ENCODE results near the gene ARHGAP30.
"Not testable (repeated sequence)": the region's sequence is repeated elsewhere in the genome, so short reads cannot be mapped to it uniquely, and the experiment has no call there.

Gene ARHGAP30

DNA sequence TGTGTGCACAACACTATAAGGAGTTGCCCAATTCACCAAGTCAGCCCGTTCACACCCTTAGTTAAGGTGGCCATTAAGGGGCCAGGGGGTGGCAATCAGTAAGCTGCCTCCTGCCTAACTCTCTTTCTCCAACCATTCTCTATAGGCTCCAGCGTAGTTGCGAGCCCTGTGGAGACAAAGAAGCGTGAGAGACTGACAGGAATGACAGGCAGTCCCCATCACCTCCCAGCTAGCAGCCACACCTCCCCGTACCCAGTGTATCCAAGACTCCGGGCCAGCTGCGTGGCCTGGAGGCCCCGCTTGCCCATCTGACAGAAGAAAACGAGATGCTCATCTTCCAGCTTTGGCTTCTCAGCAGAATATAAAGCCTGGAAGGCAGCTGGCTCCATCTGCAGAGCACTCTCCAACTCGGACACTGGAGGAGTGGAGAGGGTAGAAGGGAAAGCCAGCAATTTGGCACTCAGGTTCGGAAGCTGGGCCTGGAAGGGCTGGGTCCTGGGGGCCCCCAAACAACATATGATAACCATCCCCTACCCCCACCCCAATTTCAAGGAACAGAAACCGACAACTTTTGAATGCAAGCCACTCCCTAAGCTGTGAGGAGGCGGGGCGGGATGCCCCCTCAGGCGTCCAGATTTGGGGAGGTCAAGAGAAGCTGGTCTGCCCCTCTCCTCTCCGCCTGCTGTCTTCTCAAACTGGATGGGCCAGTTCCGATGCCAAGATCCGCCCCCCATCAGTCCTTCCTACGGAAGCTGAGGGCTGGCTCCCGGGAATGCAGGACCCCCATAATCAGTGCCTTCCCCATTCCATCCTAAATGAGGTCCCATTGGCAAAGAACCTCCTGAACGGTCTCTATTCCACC, 31.8 kb downstream of the ARHGAP30 start:
- no peak for DNase-seq

DNA sequence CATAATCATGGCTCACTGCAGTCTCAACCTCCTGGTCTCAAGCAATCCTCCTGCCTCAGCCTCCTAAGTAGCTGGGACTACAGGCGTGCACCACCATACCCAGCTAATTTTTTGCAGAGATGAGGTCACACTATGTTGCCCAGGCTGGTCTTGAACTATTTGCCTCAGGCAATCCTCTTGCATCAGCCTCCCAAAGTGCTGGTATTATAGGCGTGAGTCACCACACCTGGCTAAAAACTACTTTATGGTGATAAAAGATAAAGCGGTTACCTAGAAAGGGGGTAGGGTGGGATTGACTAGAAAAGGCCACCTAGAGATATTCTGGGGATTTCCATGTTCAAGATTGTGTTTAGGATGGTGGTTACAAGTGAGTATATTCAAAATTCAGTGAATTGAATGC, 35.9 kb downstream of the ARHGAP30 start:
- no peak for DNase-seq

DNA sequence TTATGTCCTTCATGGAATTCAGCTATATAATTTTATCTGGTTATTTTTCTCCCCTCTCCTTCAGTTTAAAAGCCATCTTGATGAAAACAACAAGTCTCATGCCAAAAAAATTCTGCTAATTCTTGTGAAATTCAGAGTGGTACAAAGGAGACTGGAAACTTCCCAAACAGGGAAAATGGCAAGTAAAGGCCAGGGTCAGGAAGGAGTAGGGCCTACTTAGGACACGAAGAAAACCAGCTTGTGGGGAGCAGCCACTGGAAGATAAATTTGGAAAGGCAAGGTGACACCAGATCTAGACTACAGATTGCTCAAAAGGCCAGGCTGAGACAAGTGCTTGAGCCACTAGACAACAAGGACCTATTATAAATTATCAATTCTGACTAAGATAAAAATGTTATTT, 37.3 kb downstream of the ARHGAP30 start:
- no peak for DNase-seq

DNA sequence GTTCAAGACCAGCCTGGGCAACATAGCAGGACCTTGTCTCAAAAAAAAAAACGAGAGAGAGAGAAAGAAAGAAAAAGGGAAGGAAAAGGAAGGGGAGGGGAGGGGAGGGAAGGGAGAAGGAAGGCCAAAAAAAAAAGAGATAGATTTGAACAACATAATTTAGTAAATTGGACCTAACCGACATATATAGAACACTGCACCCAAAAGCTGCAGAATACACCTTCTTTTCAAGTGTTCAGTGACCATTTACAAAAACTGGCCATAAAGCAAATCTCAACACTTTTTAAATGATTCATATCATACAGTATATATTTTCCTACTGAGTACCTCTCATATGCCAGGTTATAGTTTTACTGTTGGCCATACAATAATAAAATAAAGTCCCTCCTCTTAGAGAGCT, 37.8 kb downstream of the ARHGAP30 start:
- DNase-seq: no peak

DNA sequence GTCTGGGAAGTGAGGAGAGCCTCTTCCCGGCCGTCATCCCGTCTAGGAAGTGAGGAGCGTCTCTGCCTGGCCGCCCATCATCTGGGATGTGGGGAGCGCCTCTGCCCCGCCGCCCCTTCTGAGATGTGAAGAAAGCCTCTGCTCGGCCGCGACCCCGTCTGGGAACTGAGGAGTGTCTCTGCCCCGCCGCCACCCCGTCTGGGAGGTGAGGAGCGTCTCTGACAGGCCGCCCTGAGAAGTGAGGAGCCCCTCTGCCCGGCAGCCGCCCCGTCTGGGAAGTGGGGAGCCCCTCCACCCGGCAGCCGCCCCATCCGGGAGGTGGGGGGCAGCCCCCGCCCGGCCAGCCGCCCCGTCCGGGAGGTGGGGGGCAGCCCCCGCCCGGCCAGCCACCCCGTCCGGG, 40.2 kb downstream of the ARHGAP30 start:
- not testable (repeated sequence) for DNase-seq

- not testable (repeated sequence) for DNase-seq
These were observed 42.7 kb downstream of the ARHGAP30 start for GRCh38 chr1:161026954-161027353.

GRCh38 chr1:161022432-161022831, 47.3 kb downstream of the ARHGAP30 start:
- DNase-seq: not testable (repeated sequence)

DNA sequence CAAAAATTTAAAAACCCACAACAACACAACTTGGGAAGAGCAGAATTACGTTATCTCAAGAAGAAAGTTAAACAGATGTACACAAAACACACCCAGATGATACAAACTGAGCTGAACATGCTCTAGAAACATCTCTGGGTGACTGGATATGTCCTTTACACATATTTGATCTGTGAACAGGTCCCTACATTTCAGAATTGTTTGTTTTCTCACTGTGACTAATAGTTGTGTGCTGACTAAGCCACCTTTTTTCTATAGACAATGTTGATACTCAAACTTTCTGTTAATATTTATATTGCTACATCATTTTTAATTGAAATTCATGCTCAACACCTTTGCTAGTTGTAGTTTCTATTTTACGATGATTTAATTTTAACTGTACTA, 47.7 kb downstream of the ARHGAP30 start:
- DNase-seq: no peak

GRCh38 chr1:161021165-161021969, 48.3 kb downstream of the ARHGAP30 start:
- peak; percentile 97 for DNase-seq

- peak; percentile 66 for DNase-seq
These were observed 49.1 kb downstream of the ARHGAP30 start, which contains the start of gene F11R for GRCh38 chr1:161020509-161021164. Gene F11R (minus strand): TSS chr1:161021152. CDS start chr1:161021073, 79 bp downstream.

DNA sequence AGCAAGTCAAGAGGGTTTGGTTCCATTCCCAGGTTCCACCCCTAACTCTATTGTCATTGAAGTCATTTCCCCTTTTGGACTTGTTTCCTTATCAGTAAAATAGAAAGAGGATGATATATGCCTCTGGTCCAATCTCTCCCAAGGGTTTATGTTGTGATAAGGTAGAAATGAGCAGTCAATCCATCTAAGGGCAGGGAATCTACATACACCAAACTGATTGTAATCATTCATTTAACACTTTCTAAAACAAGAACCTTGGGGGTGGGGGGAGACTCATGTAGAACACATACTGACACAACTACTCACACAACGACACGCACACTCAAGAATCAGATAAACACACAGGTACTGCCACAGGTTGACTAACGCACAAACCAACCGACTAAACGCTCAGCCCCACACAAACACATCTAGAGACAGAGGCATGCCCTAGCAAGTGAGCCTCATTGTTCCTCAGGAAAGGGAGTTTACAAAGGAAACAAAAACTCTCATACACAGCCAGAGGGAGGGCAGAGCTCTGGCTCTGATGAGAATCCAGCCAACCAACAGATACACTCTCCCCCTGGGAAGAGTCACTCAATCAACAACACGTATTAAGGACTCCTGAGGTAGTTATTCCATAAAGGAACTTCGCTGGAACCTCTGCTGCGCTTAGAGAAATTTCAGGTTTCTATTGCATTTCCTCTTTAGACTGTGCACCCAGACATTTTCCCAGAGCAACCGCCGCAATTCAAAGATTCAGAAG, 49.8 kb downstream of the ARHGAP30 start:
- DNase-seq: peak; percentile 35

DNA sequence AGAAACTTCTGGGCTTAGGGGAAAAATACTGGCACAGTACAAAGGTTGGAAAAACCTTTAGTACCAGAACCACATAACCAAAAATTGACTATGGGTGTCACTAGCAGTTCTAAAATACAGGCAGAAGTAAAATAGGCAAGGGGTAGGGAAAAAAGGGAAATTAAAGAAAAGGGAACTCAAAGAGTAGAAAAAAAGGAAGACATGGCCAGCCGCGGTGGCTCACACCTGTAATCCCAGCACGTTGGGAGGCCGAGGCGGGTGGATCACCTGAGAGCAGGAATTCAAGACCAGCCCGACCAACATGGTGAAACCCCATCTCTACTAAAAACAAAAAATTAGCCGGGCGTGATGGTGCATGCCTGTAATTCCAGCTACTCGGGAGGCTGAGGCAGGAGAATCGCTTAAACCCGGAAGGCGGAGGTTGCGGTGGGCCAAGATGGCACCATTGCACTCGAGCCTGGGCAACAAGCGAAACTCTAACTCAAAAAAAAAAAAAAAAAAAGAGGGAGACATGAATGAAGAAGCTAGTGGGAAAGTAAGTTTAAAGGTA, 50.5 kb downstream of the ARHGAP30 start:
- DNase-seq: not testable (repeated sequence)

GRCh38 chr1:161018631-161018930, 51.1 kb downstream of the ARHGAP30 start:
- DNase-seq: no peak

DNA sequence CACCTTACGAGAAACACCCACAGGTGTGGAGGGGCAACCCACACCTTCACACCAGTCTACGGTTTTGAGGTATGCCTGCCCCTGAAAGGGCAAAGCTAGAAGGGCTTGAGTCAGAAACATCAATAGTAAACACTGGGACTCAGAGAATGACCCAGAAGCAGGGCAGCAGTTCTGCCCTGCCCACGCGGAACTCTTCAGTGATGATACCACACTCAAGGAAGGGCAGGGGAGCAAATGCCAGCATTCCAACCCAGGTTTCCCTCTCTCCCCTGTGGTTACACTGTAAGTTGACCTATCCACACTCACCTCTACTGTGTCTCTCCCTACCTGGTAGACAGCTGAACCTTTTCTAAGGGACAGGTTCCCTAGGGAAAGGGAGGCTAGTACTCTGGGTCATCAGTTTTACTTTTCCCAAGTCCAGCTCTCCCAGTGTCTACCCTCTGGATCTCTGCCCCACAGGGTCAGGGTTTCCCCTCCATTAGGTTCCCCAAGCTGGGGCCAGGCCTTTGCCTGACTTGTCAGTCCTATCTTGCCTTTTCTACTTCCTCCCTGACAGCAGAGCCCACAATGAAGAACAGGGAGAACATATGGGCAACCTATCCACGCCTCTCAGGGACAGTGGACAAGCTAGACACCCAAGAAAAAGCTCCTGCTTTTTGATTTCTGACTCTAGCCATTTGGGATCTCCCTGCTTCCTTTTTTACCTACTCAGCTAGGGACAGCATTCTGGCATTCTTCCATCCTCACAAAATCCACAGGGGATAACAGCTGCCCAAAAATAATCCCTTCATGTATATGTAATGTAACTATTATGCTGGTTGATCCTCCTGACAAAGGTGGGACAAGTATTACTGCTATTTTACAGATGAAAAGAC, 51.7 kb downstream of the ARHGAP30 start:
- no peak for DNase-seq

- not testable (repeated sequence) for DNase-seq
These were observed 52.5 kb downstream of the ARHGAP30 start for GRCh38 chr1:161017181-161017580.

- DNase-seq: not testable (repeated sequence)
These were observed 53.0 kb downstream of the ARHGAP30 start for GRCh38 chr1:161016683-161017082.

DNA sequence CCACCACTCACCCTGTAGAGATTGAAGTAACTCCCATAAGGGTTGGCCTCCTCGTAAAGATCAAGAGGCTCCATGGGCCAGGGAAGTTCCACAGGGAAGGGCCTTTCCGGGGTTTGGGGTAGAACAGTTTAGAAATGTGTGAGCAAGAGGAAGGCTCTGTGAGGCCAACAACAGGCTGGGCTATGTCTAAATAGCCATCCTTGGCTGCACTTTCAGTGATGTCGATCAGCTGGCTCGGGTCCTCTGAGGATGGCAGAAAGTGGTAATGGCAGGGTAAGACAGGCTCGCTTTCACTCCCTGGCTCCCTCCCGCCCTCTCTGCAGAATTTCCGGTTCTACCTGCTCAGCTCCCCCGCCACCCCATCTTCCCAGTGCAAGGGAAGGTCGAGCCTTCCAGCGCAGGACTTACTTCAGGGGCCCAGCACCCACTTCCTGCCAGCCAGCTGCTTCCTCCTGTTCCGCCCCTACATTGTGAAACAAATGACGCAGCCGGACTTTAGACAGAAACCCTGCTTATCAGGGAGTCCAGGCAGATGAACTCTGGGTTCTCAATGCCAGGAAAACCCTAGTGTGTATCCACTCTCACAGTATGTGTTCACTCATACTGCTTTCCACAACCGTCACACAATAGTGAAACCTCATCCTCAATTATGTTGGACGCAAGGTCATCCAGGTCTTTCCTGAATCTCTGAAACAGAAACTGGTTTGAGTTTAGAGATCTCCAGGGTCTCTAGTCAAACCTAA, 56.0 kb downstream of the ARHGAP30 start:
- no peak for DNase-seq

DNA sequence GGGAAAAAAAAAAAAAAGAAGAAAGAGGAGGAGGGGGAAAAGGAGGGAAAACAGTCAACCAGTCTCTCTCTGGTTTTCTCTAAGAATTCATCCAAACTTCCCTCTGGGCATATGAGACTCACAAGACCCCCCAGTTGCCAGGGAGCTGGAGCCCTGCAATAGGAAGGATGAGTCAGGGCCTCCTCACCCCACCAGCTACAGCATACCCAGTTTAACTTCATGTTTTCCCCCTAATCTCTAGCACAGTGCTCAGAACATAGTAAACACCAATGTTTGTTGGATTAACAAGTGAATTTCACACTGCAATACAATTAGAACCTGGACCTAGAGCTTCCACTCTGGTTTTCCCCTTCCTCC, 56.6 kb downstream of the ARHGAP30 start:
- no peak for DNase-seq

DNA sequence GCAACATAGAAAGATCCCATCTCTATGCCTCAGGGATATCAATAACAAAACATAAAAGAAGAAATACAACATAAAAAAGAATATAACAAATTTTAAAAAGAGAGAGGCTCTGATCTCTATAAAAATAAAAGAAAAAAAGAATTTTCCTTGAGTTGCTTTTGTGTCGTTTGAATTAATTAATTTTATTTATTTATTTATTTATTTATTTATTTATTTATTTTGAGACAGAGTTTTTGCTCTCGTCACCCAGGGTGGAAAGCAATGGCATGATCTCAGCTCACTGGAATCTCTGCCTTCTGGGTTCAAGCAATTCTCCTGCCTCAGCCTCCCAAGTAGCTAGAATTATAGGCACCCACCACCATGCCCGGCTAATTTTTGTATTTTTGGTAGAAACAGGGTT, 57.3 kb downstream of the ARHGAP30 start:
- DNase-seq: no peak

DNA sequence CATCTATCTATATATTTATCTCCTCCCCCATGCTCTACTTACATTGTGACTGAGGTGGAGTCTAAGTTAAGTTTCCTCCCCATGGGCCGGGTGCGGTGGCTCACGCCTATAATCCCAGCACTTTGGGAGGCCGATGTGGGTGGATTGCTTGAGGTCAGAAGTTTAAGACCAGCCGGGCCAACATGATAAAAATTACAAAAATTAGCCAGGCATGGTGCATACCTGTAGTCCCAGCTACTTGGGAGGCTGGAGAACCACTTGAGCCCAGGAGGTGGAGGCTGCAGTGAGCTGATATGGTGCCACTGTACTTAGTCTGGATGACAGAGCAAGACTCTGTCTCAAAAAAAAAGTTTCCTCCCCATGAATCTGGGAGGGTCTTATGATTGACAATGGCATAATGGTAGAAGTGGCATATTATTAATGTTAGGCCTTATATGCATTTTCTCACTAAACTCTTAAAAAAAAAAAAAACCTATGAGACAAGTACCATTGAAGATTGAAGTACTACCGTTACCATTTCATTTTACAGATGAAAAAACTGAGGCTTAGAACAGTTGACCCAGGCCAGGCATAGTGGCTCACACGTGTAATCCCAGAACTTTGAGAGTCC, 60.0 kb downstream of the ARHGAP30 start:
- DNase-seq: no peak

All from NCI-H2029 treated with DMSO at 0.1 percent for 48 hours (cell line).